GM23338 (cell line): ENCODE measurements around the gene RAPGEF5. TPM values are rescaled to one million over a fixed set of nuclear protein-coding genes. Genes with fewer than 3 reads are reported as not detected.

Source experiments
- CREB1 ChIP-seq: fragments of 250-450 bp; sonication (Bioruptor Pico); IDR thresholded peaks from 2 replicates; pipeline ENCODE4 v1.5.0; 2020; ENCODE audit warnings: low read depth, mild to moderate bottlenecking, moderate library complexity
- EZH2 ChIP-seq: fragments of 200-600 bp; sonication (generic); IDR thresholded peaks from one replicate; pipeline ENCODE4 v1.8.0; 2017; ENCODE audit warnings: antibody characterized with exemption, mild to moderate bottlenecking, low read depth; ENCODE audit not compliant: unreplicated experiment
- JUNB ChIP-seq: IDR thresholded peaks from one replicate; pipeline ENCODE4 v1.6.1; 2016; ENCODE audit warnings: antibody characterized with exemption; ENCODE audit not compliant: unreplicated experiment
- NANOG ChIP-seq: IDR thresholded peaks from 2 replicates; pipeline ENCODE4 v1.6.1; 2016; ENCODE audit warnings: antibody characterized with exemption, borderline replicate concordance
- REST ChIP-seq: IDR thresholded peaks from one replicate; pipeline ENCODE4 v1.6.1; 2018; ENCODE audit warnings: antibody characterized with exemption; ENCODE audit not compliant: unreplicated experiment
- STAT1 ChIP-seq: IDR thresholded peaks from one replicate; pipeline ENCODE4 v1.6.1; 2016; ENCODE audit warnings: antibody characterized with exemption; ENCODE audit not compliant: unreplicated experiment
- ZNF331 ChIP-seq: fragments of 250-450 bp; sonication (Bioruptor Pico); IDR thresholded peaks from 2 replicates; pipeline ENCODE4 v1.5.0; 2020; ENCODE audit warnings: low read depth, mild to moderate bottlenecking, moderate library complexity
- polyA plus RNA-seq: library from polyadenylated mRNA; unstranded; fragments of >200 nt; fragmentation: Nextera tagmentation; extraction: Ambion mirVana; gene quantifications from 2 replicates; pipeline ENCODE4 v1.2.1, GENCODE V29; 2016
- total RNA-seq: library from RNA; depleted of rRNA; stranded (reverse); fragments of >200 nt; shearing (Covaris generic); gene quantifications from 2 replicates; pipeline ENCODE4 v1.2.3, GENCODE V29; 2014
- TF ChIP-seq, protein P1 (sequence below): fragments of 250-450 bp; sonication (Bioruptor Pico); IDR thresholded peaks from 2 replicates; pipeline ENCODE4 v1.5.0; 2020; ENCODE audit warnings: mild to moderate bottlenecking, moderate library complexity
- TF ChIP-seq, protein P2 (sequence below), 2 experiments: fragments of 200-600 bp in 1 of 2; sonication (generic) in 1 of 2; conservative IDR thresholded peaks; 2 replicates each; pipeline versions ENCODE4 v1.5.1 to v1.6.1; 2016 to 2017; ENCODE audit warnings: antibody characterized with exemption in 2 of 2, low read depth in 2 of 2, mild to moderate bottlenecking in 2 of 2, moderate library complexity in 1 of 2

Gene RAPGEF5
- total and polyA plus RNA-seq, 2 experiments from 2014 or later = 6.3 to 13.1 TPM

- TF ChIP-seq, protein P1, sequence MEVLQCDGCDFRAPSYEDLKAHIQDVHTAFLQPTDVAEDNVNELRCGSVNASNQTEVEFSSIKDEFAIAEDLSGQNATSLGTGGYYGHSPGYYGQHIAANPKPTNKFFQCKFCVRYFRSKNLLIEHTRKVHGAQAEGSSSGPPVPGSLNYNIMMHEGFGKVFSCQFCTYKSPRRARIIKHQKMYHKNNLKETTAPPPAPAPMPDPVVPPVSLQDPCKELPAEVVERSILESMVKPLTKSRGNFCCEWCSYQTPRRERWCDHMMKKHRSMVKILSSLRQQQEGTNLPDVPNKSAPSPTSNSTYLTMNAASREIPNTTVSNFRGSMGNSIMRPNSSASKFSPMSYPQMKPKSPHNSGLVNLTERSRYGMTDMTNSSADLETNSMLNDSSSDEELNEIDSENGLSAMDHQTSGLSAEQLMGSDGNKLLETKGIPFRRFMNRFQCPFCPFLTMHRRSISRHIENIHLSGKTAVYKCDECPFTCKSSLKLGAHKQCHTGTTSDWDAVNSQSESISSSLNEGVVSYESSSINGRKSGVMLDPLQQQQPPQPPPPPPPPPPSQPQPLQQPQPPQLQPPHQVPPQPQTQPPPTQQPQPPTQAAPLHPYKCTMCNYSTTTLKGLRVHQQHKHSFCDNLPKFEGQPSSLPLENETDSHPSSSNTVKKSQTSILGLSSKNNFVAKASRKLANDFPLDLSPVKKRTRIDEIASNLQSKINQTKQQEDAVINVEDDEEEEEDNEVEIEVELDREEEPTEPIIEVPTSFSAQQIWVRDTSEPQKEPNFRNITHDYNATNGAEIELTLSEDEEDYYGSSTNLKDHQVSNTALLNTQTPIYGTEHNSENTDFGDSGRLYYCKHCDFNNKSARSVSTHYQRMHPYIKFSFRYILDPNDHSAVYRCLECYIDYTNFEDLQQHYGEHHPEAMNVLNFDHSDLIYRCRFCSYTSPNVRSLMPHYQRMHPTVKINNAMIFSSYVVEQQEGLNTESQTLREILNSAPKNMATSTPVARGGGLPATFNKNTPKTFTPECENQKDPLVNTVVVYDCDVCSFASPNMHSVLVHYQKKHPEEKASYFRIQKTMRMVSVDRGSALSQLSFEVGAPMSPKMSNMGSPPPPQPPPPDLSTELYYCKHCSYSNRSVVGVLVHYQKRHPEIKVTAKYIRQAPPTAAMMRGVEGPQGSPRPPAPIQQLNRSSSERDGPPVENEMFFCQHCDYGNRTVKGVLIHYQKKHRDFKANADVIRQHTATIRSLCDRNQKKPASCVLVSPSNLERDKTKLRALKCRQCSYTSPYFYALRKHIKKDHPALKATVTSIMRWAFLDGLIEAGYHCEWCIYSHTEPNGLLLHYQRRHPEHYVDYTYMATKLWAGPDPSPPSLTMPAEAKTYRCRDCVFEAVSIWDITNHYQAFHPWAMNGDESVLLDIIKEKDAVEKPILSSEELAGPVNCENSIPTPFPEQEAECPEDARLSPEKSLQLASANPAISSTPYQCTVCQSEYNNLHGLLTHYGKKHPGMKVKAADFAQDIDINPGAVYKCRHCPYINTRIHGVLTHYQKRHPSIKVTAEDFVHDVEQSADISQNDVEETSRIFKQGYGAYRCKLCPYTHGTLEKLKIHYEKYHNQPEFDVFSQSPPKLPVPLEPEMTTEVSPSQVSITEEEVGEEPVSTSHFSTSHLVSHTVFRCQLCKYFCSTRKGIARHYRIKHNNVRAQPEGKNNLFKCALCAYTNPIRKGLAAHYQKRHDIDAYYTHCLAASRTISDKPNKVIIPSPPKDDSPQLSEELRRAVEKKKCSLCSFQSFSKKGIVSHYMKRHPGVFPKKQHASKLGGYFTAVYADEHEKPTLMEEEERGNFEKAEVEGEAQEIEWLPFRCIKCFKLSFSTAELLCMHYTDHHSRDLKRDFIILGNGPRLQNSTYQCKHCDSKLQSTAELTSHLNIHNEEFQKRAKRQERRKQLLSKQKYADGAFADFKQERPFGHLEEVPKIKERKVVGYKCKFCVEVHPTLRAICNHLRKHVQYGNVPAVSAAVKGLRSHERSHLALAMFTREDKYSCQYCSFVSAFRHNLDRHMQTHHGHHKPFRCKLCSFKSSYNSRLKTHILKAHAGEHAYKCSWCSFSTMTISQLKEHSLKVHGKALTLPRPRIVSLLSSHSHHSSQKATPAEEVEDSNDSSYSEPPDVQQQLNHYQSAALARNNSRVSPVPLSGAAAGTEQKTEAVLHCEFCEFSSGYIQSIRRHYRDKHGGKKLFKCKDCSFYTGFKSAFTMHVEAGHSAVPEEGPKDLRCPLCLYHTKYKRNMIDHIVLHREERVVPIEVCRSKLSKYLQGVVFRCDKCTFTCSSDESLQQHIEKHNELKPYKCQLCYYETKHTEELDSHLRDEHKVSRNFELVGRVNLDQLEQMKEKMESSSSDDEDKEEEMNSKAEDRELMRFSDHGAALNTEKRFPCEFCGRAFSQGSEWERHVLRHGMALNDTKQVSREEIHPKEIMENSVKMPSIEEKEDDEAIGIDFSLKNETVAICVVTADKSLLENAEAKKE (CRISPR knock-in tag) = no peak
- TF ChIP-seq REST = no peak
- TF ChIP-seq EZH2 = no peak
- TF ChIP-seq JUNB = no peak
- no peak for TF ChIP-seq NANOG
- no peak for TF ChIP-seq STAT1
- no peak for TF ChIP-seq ZNF331
- TF ChIP-seq, protein P2, sequence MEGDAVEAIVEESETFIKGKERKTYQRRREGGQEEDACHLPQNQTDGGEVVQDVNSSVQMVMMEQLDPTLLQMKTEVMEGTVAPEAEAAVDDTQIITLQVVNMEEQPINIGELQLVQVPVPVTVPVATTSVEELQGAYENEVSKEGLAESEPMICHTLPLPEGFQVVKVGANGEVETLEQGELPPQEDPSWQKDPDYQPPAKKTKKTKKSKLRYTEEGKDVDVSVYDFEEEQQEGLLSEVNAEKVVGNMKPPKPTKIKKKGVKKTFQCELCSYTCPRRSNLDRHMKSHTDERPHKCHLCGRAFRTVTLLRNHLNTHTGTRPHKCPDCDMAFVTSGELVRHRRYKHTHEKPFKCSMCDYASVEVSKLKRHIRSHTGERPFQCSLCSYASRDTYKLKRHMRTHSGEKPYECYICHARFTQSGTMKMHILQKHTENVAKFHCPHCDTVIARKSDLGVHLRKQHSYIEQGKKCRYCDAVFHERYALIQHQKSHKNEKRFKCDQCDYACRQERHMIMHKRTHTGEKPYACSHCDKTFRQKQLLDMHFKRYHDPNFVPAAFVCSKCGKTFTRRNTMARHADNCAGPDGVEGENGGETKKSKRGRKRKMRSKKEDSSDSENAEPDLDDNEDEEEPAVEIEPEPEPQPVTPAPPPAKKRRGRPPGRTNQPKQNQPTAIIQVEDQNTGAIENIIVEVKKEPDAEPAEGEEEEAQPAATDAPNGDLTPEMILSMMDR (conservative IDR thresholded peaks at IDR 0.05; ENCODE audit: low read depth in 2 of 2) = no peak
- no peak for TF ChIP-seq CREB1 (CRISPR knock-in tag)
Observed at GRCh38 chr7:22390516-22390915, 33.6 kb upstream of the RAPGEF5 start (continued).
